Neural cell (in vitro differentiated cells): ENCODE results near the gene KCNK6. TPM values are rescaled to one million over a fixed set of nuclear protein-coding genes. Genes with fewer than 3 reads are reported as not detected.
A peak's percentile ranks its signal among the peaks of the same experiment; 100 is the strongest.

ENCODE experiments used
- H2AFZ ChIP-seq: fragments of 200-600, 300-800 bp; sonication (generic), shearing (Covaris generic); 2 replicates; pipeline ENCODE4 v1.6.0; 2014; ENCODE audit warnings: low read depth, mild to moderate bottlenecking, antibody characterized with exemption, low read length, moderate library complexity
- H3F3A ChIP-seq: fragments of 200-600 bp; shearing (Covaris generic); 2 replicates; pipeline ENCODE4 v1.6.1; 2016; ENCODE audit warnings: mild to moderate bottlenecking, moderate library complexity, mixed read lengths, antibody characterized with exemption, low read length; ENCODE audit not compliant: insufficient read depth, poor library complexity, severe bottlenecking
- H3K27ac ChIP-seq: fragments of 200-600, 300-800 bp; sonication (generic), shearing (Covaris generic); 2 replicates; pipeline ENCODE4 v1.5.1; 2014; ENCODE audit warnings: mild to moderate bottlenecking, low read length, moderate library complexity
- H3K27me3 ChIP-seq: fragments of 300-800, 200-600 bp; sonication (generic), shearing (Covaris generic); 2 replicates; pipeline ENCODE4 v1.6.0; 2014; ENCODE audit warnings: mild to moderate bottlenecking, low read depth, low read length, moderate library complexity; ENCODE audit not compliant: insufficient read depth
- H3K36me3 ChIP-seq: fragments of 300-800, 200-600 bp; sonication (generic), shearing (Covaris generic); 2 replicates; pipeline ENCODE4 v1.5.1; 2014; ENCODE audit warnings: mild to moderate bottlenecking, antibody characterized with exemption, low read length, moderate library complexity; ENCODE audit not compliant: insufficient read depth
- H3K4me2 ChIP-seq: fragments of 300-800, 200-600 bp; sonication (generic), shearing (Covaris generic); 2 replicates; pipeline ENCODE4 v1.6.0; 2014; ENCODE audit warnings: mild to moderate bottlenecking, low read length
- H3K4me3 ChIP-seq: fragments of 300-800, 200-600 bp; sonication (generic), shearing (Covaris generic); 2 replicates; pipeline ENCODE4 v1.5.1; 2014; ENCODE audit warnings: mild to moderate bottlenecking, low read length, moderate library complexity
- H3K79me2 ChIP-seq: fragments of 200-600 bp; shearing (Covaris generic); replicated peaks from 2 replicates; pipeline ENCODE4 v1.6.0; 2014; ENCODE audit warnings: mild to moderate bottlenecking, low read length, moderate library complexity; ENCODE audit not compliant: insufficient read depth
- H3K9ac ChIP-seq: fragments of 300-800, 200-600 bp; sonication (generic), shearing (Covaris generic); 2 replicates; pipeline ENCODE4 v1.6.1; 2016; ENCODE audit warnings: mild to moderate bottlenecking, low read length, mixed read lengths
- H3K9me2 ChIP-seq: fragments of 200-600 bp; shearing (Covaris generic); 2 replicates; pipeline ENCODE4 v1.6.1; 2016; ENCODE audit warnings: mild to moderate bottlenecking, low read length, mixed read lengths; ENCODE audit not compliant: insufficient read depth
- H3K9me3 ChIP-seq: fragments of 200-600, 300-800 bp; sonication (generic), shearing (Covaris generic); 2 replicates; pipeline ENCODE4 v1.6.1; 2016; ENCODE audit warnings: mild to moderate bottlenecking, mixed run types, low read length, moderate library complexity, mixed read lengths
- H4K20me1 ChIP-seq: fragments of 200-600 bp; shearing (Covaris generic); 2 replicates; pipeline ENCODE4 v1.6.1; 2016; ENCODE audit warnings: mild to moderate bottlenecking, mixed run types; ENCODE audit not compliant: insufficient read depth
- EP300 ChIP-seq: fragments of 450-650 bp; conservative IDR thresholded peaks from 2 replicates; pipeline ENCODE4 v1.6.1; 2014; ENCODE audit warnings: antibody characterized with exemption, mild to moderate bottlenecking, moderate library complexity; ENCODE audit not compliant: poor library complexity, severe bottlenecking
- EZH2 ChIP-seq: fragments of 200-600, 300-800 bp; shearing (Covaris generic), sonication (generic); IDR thresholded peaks from 2 replicates; pipeline ENCODE4 v1.6.1; 2014; ENCODE audit warnings: antibody characterized with exemption, low read length, borderline replicate concordance, mild to moderate bottlenecking; ENCODE audit not compliant: insufficient read depth, poor library complexity, severe bottlenecking
- MXI1 ChIP-seq: fragments of 450-650 bp; conservative IDR thresholded peaks from 2 replicates; pipeline ENCODE4 v1.6.1; 2014; ENCODE audit warnings: antibody characterized with exemption, mild to moderate bottlenecking; ENCODE audit not compliant: poor library complexity, severe bottlenecking
- POLR2AphosphoS5 ChIP-seq: IDR thresholded peaks from 2 replicates; pipeline ENCODE4 v1.6.1; 2012
- RAD21 ChIP-seq: fragments of 450-650 bp; conservative IDR thresholded peaks from 2 replicates; pipeline ENCODE4 v1.6.1; 2014; ENCODE audit warnings: antibody characterized with exemption, mild to moderate bottlenecking, moderate library complexity
- SMC3 ChIP-seq: fragments of 450-650 bp; conservative IDR thresholded peaks from 2 replicates; pipeline ENCODE4 v1.6.1; 2014; ENCODE audit warnings: antibody characterized with exemption, mild to moderate bottlenecking, moderate library complexity; ENCODE audit not compliant: poor library complexity
- TAF1 ChIP-seq: IDR thresholded peaks from 2 replicates; pipeline ENCODE4 v1.6.1; 2012; ENCODE audit warnings: low read depth
- polyA plus RNA-seq: library from polyadenylated mRNA; depleted of rRNA; stranded (reverse); fragments of >200 nt; gene quantifications from 2 replicates; pipeline ENCODE4 v1.2.3, GENCODE V29; 2014
- TF ChIP-seq, protein P1 (sequence below): IDR thresholded peaks from 2 replicates; pipeline ENCODE4 v1.6.1; 2012; ENCODE audit warnings: borderline replicate concordance
- TF ChIP-seq, protein P2 (sequence below): fragments of 450-650 bp; IDR thresholded peaks from 2 replicates; pipeline ENCODE4 v1.5.1; 2014; ENCODE audit warnings: antibody characterized with exemption, mild to moderate bottlenecking, moderate library complexity; ENCODE audit not compliant: poor library complexity, severe bottlenecking

The KCNK6 gene
- polyA plus RNA-seq, 1 donor from 2014 or later, result not detected

DNA sequence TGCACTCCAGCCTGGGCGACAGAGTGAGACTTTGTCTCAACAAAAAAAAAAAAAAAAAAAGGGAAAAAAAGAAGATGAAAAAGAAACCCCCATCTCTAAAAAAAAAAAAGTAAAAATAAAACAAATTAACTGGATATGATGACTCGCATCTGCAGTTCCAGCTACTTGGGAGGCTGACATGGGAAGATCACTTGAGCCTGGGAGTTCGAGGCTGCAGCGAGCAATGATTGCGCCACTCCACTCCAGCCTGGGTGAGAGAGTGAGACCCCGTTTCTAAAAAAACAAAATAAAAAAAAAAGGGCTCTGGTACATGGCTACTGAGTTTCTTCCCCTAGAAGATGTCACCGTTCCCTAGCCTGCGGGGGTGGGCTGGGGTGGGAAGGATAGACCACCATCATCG is 13.6 kb downstream of the KCNK6 start:
- no peaks in the 10 kb centered on the region for H3K36me3 ChIP-seq
- H3K27me3 ChIP-seq, result no peaks in the 10 kb centered on the region
- no peaks in the 10 kb centered on the region for H3K9me2 ChIP-seq
- no peaks in the 10 kb centered on the region for H3F3A ChIP-seq
- H3K9me3 ChIP-seq, result no peaks in the 10 kb centered on the region
- H4K20me1 ChIP-seq, result no peaks in the 10 kb centered on the region
- no peak overlapping the region for H3K4me2 ChIP-seq
- H3K4me3 ChIP-seq, result no peak overlapping the region
- no peak overlapping the region for H3K9ac ChIP-seq
- H3K27ac ChIP-seq, result no peak overlapping the region
- no peak overlapping the region for H2AFZ ChIP-seq
- H3K79me2 ChIP-seq, result peaks cover 3% of the 10 kb centered on the region
- TF ChIP-seq, protein P1, sequence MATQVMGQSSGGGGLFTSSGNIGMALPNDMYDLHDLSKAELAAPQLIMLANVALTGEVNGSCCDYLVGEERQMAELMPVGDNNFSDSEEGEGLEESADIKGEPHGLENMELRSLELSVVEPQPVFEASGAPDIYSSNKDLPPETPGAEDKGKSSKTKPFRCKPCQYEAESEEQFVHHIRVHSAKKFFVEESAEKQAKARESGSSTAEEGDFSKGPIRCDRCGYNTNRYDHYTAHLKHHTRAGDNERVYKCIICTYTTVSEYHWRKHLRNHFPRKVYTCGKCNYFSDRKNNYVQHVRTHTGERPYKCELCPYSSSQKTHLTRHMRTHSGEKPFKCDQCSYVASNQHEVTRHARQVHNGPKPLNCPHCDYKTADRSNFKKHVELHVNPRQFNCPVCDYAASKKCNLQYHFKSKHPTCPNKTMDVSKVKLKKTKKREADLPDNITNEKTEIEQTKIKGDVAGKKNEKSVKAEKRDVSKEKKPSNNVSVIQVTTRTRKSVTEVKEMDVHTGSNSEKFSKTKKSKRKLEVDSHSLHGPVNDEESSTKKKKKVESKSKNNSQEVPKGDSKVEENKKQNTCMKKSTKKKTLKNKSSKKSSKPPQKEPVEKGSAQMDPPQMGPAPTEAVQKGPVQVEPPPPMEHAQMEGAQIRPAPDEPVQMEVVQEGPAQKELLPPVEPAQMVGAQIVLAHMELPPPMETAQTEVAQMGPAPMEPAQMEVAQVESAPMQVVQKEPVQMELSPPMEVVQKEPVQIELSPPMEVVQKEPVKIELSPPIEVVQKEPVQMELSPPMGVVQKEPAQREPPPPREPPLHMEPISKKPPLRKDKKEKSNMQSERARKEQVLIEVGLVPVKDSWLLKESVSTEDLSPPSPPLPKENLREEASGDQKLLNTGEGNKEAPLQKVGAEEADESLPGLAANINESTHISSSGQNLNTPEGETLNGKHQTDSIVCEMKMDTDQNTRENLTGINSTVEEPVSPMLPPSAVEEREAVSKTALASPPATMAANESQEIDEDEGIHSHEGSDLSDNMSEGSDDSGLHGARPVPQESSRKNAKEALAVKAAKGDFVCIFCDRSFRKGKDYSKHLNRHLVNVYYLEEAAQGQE, result no peak
- TF ChIP-seq, protein P2, sequence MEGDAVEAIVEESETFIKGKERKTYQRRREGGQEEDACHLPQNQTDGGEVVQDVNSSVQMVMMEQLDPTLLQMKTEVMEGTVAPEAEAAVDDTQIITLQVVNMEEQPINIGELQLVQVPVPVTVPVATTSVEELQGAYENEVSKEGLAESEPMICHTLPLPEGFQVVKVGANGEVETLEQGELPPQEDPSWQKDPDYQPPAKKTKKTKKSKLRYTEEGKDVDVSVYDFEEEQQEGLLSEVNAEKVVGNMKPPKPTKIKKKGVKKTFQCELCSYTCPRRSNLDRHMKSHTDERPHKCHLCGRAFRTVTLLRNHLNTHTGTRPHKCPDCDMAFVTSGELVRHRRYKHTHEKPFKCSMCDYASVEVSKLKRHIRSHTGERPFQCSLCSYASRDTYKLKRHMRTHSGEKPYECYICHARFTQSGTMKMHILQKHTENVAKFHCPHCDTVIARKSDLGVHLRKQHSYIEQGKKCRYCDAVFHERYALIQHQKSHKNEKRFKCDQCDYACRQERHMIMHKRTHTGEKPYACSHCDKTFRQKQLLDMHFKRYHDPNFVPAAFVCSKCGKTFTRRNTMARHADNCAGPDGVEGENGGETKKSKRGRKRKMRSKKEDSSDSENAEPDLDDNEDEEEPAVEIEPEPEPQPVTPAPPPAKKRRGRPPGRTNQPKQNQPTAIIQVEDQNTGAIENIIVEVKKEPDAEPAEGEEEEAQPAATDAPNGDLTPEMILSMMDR, result no peak
- no peak for TF ChIP-seq MXI1
- TF ChIP-seq SMC3, result no peak
- no peak for TF ChIP-seq EP300
- no peak for TF ChIP-seq RAD21
- TF ChIP-seq POLR2AphosphoS5, result no peak
- no peak for TF ChIP-seq TAF1
- TF ChIP-seq EZH2, result no peak

DNA sequence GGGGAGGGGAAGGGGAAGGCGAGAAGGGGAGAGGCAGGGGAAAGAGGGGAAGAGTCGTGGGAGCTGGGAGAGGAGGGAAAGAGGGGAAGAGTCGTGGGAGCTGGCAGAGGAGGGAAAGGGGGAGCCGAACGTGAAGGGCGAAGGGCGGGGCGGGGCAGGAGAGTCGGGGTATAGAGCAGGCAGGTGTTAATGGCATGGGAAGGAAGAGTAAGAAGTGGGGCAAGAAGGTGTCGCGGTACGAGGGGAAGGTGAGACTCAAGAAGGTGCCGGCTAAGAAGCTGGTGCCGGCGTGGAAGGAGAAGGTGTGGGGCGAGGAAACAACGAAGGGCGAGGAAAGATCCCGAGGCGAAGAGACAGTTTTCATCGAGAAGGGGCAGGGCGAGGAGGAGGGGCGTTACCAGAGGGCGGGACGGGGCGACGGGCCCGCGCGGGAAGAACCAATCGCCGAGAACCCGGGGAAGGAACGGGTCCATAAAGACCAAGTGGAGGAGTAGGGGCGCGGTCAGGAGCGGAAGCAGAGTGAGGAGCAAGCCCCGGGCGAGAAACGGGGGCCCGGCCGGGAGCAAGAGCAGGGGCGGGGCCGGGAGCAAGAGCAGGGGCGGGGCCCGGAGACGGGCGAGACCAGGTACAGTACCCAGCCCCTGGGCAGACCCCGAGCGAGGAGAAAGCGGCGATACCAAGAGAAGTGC is 16.4 kb downstream of the KCNK6 start:
- Histone ChIP-seq H4K20me1 (no peaks in the 10 kb centered on the region), H3K36me3 (no peaks in the 10 kb centered on the region), H3K9me2 (no peaks in the 10 kb centered on the region), H3K9me3 (no peaks in the 10 kb centered on the region), H3K27ac (peak overlapping the region; percentile 95), H3K9ac (peak overlapping the region; percentile 86), H3K27me3 (no peaks in the 10 kb centered on the region), H3K4me2 (peak overlapping the region; percentile 65), H3K4me3 (peak overlapping the region; percentile 79), H3F3A (no peaks in the 10 kb centered on the region), H3K79me2 (peaks cover 3% of the 10 kb centered on the region), H2AFZ (peak overlapping the region; percentile 89)
- TF ChIP-seq TAF1 (peak; percentile 64), EZH2 (no peak), RAD21 (no peak), POLR2AphosphoS5 (peak; percentile 92), MXI1 (peak; percentile 27), SMC3 (no peak), EP300 (no peak)
- TF ChIP-seq, protein P2, result no peak
- TF ChIP-seq, protein P1, result no peak
